ENCODE measurements around the gene FILIP1. TPM values are rescaled to one million over a fixed set of nuclear protein-coding genes. Genes with fewer than 3 reads are reported as not detected.
A peak's percentile ranks its signal among the peaks of the same experiment; 100 is the strongest.

FILIP1 gene
- total RNA-seq, 4 donors from 2014 or later = 0.08 to 2.3 (median 0.25) TPM

- DNase-seq (ENCODE audit: low spot score in 2 of 2) = no peak
- H3K4me3 ChIP-seq = no peak overlapping the region
- no peaks in the 10 kb centered on the region for H3K36me3 ChIP-seq
- 68% methylated on average over 1 of the region's 1 CpG for WGBS
- H3K9me3 ChIP-seq = no peaks in the 10 kb centered on the region
- H3K4me1 ChIP-seq = peaks cover 22% of the 10 kb centered on the region
- TF ChIP-seq POLR2AphosphoS5 (IDR thresholded peaks at IDR 0.05) = no peak
- no peak for TF ChIP-seq CTCF (IDR thresholded peaks at IDR 0.05)
- TF ChIP-seq POLR2A (IDR thresholded peaks at IDR 0.05) = no peak
- TF ChIP-seq EP300 (IDR thresholded peaks at IDR 0.05) = no peak
- H3K27me3 ChIP-seq = no peaks in the 10 kb centered on the region
- H3K27ac ChIP-seq = no peak overlapping the region
These were observed 205.6 kb downstream of the FILIP1 start for GRCh38 chr6:75288023-75288422.

GRCh38 chr6:75287424-75287823, 206.2 kb downstream of the FILIP1 start:
- Histone ChIP-seq H3K4me3 (no peak overlapping the region), H3K27ac (no peak overlapping the region), H3K27me3 (no peaks in the 10 kb centered on the region), H3K9me3 (no peaks in the 10 kb centered on the region), H3K36me3 (no peaks in the 10 kb centered on the region), H3K4me1 (peaks cover 28% of the 10 kb centered on the region)
- 82% methylated on average over 1 of the region's 1 CpG for WGBS
- no peak for DNase-seq (ENCODE audit: low spot score in 2 of 2)
- TF ChIP-seq POLR2A (IDR thresholded peaks at IDR 0.05) = no peak
- TF ChIP-seq EP300 (IDR thresholded peaks at IDR 0.05) = no peak
- TF ChIP-seq POLR2AphosphoS5 (IDR thresholded peaks at IDR 0.05) = no peak
- no peak for TF ChIP-seq CTCF (IDR thresholded peaks at IDR 0.05)

GRCh38 chr6:75286955-75287354, 206.6 kb downstream of the FILIP1 start:
- no peak for TF ChIP-seq EP300 (IDR thresholded peaks at IDR 0.05)
- no peak for TF ChIP-seq POLR2A (IDR thresholded peaks at IDR 0.05)
- TF ChIP-seq POLR2AphosphoS5 (IDR thresholded peaks at IDR 0.05) = no peak
- TF ChIP-seq CTCF (IDR thresholded peaks at IDR 0.05) = no peak
- Histone ChIP-seq H3K4me3 (no peak overlapping the region), H3K36me3 (no peaks in the 10 kb centered on the region), H3K27ac (no peak overlapping the region), H3K27me3 (no peaks in the 10 kb centered on the region), H3K9me3 (no peaks in the 10 kb centered on the region), H3K4me1 (peaks cover 32% of the 10 kb centered on the region)
- DNase-seq (ENCODE audit: low spot score in 2 of 2) = no peak
- WGBS = 93% methylated on average over 2 of the region's 2 CpGs

- DNase-seq (ENCODE audit: low spot score in 2 of 2) = no peak
- no peaks in the 10 kb centered on the region for H3K36me3 ChIP-seq
- H3K27ac ChIP-seq = peak overlapping the region; percentile 90
- TF ChIP-seq POLR2A (IDR thresholded peaks at IDR 0.05) = no peak
- no peak for TF ChIP-seq CTCF (IDR thresholded peaks at IDR 0.05)
- no peak for TF ChIP-seq POLR2AphosphoS5 (IDR thresholded peaks at IDR 0.05)
- TF ChIP-seq EP300 (IDR thresholded peaks at IDR 0.05) = no peak
- no peaks in the 10 kb centered on the region for H3K27me3 ChIP-seq
- 2% methylated on average over 6 of the region's 6 CpGs for WGBS
- peaks cover 49% of the 10 kb centered on the region for H3K4me1 ChIP-seq
- H3K4me3 ChIP-seq = peak overlapping the region; percentile 93
- no peaks in the 10 kb centered on the region for H3K9me3 ChIP-seq
These were observed 208.3 kb downstream of the FILIP1 start for GRCh38 chr6:75285283-75285639.

- TF ChIP-seq POLR2A (IDR thresholded peaks at IDR 0.05) (peak in 1 of 2 donors; percentile 65), POLR2AphosphoS5 (IDR thresholded peaks at IDR 0.05) (peak in 2 of 3 donors; percentile 6 to 80), CTCF (IDR thresholded peaks at IDR 0.05) (no peak), EP300 (IDR thresholded peaks at IDR 0.05) (no peak)
- Histone ChIP-seq H3K27ac (peak within 1 kb of the TSS; percentile 90), H3K9me3 (no peaks in the 10 kb centered on the region), H3K27me3 (no peaks in the 10 kb centered on the region), H3K36me3 (no peaks in the 10 kb centered on the region), H3K4me1 (peaks cover 53% of the 10 kb centered on the region), H3K4me3 (peak within 1 kb of the TSS; percentile 93)
- DNase-seq (ENCODE audit: low spot score in 2 of 2) = peak; percentile 98
- WGBS = under 1% methylated on average over 43 of the region's 55 CpGs
These were observed 208.8 kb downstream of the FILIP1 start, which contains the start of gene TMEM30A for GRCh38 chr6:75284632-75285282. TMEM30A (minus strand) TSS chr6:75284792; CDS start chr6:75284638, 154 bp downstream.

Measured in suprapubic skin (tissue), 4 donors.